Prostate gland (tissue), 2 donors: ENCODE data around the gene RNF144B.
A peak's percentile ranks its signal among the peaks of the same experiment; 100 is the strongest.

Experiments used
- CTCF ChIP-seq, 4 experiments: fragments of 200-600 bp in 2 of 4; fragments of 450-650 bp in 2 of 4; sonication (generic) in 2 of 4; IDR thresholded peaks; 1 replicate in 3 of 4; 2 replicates in 1 of 4; pipeline ENCODE4 v1.5.1; 2016 to 2019; ENCODE audit warnings: antibody characterized with exemption in 4 of 4, mild to moderate bottlenecking in 2 of 4, moderate library complexity in 2 of 4
- POLR2A ChIP-seq: fragments of 450-650 bp; IDR thresholded peaks from one replicate; pipeline ENCODE4 v1.6.1; 2016; ENCODE audit warnings: antibody characterized with exemption, mild to moderate bottlenecking
- POLR2AphosphoS5 ChIP-seq: sonication (generic); formaldehyde crosslinking; IDR thresholded peaks from one replicate; pipeline ENCODE4 v1.6.1; 2017; ENCODE audit warnings: antibody characterized with exemption

- peak in 1 of 4 experiments; percentile 15 for TF ChIP-seq CTCF (IDR thresholded peaks at IDR 0.05)
- peak; percentile 89 for TF ChIP-seq POLR2A
- peak; percentile 93 for TF ChIP-seq POLR2AphosphoS5
Measured at GRCh38 chr6:18387061-18387721, at the start of gene RNF144B.
